ENCODE measurements around the gene MGMT.

Gene MGMT

DNA sequence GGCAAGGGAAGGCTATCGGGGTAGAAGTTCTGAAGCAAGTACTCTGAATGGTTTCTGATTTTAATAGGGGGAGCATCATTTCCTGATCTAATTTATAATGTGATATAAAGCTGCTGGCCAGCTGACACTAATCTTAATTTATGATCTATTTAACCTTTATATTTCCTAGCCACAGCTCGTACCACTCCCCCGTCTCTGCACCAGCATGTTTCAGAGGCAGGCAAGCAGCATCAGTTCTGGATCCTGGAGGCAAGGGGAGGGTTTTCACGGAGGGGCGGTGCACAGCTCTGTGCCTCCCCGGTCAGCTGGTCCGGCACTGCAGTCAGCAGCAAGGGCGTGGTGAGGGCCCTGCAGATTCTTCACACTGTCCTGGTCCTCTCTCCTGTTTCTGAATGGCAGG is 30.0 kb downstream of the MGMT start:
- no peak for DNase-seq

- DNase-seq, result no peak
Observed at GRCh38 chr10:129498680-129499079, 31.6 kb downstream of the MGMT start.

GRCh38 chr10:129500617-129501339 is 33.7 kb downstream of the MGMT start:
- DNase-seq, result no peak

DNA sequence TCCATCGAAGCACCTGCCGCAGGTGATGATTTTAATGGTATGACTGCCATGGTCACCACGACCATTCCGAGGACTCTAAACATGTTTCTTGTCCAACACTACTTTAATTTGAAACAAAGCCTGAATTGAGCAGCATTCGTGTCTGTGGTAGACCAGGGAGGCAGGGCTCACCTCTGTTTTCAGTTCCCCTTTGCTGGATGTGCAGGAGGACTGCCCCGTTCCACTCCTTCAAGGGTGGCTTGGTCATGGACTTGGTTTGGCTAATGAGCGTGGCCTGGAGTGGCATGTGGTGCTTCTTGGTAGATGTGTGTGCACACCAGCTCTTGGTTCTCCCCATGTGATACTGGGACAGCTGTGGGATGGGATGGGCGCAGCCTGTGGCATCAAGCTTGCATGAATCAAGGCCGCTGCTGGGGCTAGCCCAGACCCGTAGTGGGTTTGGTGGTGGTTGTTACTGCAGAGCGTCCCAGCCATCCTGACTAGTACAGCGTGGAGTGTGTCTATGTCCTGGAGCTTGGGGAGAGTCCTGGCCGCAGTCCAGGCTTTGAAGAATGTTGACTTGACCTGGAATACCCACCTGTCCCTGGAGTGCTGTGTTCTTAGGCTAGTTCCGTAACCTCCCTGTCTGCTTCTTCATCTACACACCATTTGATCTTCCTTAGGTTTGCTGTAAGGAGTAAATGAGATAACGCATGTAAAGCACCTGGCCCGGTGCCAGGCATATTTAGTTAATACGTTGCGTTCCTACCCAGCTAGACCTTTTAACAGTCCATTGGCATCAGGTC is 34.8 kb downstream of the MGMT start:
- DNase-seq, result no peak

GRCh38 chr10:129502448-129502847 is 35.4 kb downstream of the MGMT start:
- DNase-seq, result no peak

DNA sequence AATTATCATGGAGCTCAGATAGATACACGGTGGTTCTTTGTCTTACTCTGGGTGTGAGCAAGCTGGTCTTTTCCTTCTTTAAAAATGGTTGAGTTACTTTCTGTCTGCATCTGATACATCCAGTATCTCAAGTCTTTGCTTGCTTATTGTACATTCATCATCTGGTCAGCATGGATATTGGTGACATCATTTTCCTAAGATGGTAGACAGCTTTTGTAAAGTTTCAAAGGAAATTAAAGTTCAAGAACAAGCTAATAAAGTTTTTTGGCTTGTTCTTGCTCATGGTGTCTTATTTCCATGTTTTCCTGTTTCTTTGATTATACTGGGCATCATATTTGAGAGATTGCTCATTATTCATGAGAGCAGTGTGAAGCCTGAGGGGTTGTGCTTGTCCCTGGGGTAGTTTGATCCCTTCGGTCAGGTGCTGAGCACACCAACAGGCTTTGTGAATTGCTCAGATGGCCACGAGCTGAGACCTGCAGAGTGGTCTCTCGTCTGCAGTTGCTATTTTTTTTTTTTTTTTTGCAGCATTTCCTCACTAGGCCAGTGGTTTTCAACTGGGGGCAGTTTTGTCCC is 38.5 kb downstream of the MGMT start:
- no peak for DNase-seq

GRCh38 chr10:129506101-129506797 is 39.2 kb downstream of the MGMT start:
- no peak for DNase-seq

DNA sequence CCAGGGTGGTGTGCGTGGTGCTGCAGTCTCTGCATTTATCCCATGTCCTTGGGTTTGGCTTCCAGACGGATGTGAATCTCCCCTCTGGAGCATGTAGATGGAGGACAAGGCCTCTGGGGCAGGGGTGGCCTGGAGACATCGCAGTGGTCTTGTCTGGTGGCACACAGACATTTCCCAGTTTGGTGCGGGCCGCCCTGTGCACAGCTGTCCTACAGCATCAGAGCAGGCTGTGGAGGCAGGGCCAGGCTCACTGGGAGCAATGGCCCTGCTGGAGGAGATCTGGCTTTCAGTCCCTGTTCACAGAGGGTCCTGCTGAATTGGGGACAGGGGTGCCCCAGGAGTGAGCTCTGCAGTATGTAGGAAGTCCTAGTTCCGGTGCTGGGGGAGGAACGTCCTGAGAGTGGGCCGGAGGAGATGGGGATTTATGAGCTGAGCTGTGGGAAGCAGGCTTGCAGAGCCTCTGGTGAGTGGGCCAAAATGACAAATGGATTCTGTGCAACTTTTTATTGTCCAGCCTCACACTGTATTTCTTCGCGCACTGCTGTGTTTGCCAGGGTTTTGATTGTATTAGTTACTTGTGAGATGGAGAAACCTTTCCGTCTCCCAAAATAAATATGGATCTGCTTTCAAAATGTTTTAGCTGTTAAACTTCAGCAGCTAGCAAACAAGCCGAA is 40.3 kb downstream of the MGMT start:
- no peak for DNase-seq

- DNase-seq, result no peak
Observed at GRCh38 chr10:129509155-129509554, 42.1 kb downstream of the MGMT start.

- no peak for DNase-seq
Observed at GRCh38 chr10:129509835-129510234, 42.8 kb downstream of the MGMT start.

- DNase-seq, result no peak
Observed at GRCh38 chr10:129511086-129511485, 44.0 kb downstream of the MGMT start.

GRCh38 chr10:129511758-129512157 is 44.7 kb downstream of the MGMT start:
- no peak for DNase-seq

GRCh38 chr10:129513312-129513711 is 46.3 kb downstream of the MGMT start:
- DNase-seq, result no peak

DNA sequence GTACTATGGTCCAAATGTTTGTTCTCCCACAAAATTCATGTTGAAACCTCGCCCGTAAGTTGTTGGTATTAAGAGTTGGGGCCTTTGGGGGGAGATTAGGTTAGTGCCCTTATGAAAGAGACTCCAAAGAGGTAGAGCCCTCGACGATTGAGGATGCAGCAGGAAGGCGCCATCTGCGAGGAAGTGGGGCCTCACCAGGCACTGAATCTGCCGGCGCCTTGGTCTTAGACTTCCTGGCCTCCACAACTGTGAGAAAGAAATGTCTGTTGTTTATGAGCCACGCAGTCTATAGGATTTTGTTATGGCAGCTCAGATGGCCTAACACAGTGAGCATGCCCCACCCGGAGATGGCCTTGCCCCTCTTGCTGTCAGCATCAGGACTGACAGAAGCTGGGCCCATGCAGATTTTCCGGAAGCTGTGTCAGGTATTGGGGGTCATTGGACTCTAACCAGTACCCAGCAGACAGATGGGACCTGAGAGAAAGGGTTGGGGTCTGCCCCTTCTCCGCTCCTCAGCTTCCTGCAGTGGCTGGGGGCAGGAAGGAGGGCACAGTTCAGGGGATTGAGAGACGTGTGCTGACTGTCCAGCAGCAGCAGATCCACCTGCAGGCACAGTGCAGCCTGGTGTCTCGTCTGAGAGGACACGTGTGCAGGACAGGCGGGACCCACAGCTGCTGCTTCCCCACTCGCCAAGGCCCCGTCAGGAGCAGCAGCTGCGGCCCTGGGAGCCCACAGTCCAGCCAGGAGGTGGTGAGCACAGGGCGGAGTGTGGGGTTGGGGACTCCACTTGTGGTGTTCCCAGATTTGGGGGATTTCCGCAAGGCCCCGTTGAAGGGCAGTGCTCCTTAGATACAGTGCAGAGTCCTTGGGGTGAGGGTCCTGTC is 47.8 kb downstream of the MGMT start:
- DNase-seq, result no peak

DNA sequence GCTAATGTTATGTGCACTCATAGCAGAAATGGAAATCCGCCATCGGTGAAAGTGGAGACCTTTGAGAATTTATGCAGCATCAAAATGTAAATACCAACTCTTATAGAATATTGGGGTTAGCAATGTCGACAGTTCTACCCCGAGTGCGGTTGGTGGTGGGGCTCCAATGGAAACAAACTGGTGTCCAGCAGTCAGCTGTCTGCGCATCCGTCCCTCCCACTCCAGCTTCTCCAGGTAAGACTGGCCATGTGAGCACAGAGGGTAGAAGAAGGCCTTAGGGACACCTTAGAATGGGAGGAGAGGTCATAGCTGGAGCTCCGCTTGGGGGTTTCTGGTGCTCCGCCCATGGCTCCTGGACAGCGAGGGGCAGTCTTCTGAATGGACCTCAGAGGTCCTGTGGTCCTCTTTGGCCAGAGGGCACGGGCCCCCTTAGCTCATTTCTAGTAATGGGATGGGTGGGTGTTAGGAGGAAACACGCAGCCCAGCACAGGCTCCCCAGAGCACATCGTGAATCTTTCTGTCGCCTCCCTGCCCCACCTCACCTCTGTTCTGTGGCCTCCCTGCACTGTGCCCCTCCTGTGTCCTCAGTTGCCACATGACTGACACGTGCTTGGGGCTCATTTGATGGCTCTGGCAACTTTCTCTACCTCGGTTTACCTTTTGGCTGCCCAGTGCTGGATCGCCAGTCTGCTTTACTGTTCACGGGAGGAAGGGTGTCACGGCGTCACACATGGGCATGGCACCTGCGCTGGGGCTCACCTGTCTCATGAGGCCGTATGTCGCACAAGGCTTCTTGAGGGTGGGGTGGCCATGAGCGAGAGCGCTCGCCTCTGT is 50.0 kb downstream of the MGMT start:
- DNase-seq, result no peak

DNA sequence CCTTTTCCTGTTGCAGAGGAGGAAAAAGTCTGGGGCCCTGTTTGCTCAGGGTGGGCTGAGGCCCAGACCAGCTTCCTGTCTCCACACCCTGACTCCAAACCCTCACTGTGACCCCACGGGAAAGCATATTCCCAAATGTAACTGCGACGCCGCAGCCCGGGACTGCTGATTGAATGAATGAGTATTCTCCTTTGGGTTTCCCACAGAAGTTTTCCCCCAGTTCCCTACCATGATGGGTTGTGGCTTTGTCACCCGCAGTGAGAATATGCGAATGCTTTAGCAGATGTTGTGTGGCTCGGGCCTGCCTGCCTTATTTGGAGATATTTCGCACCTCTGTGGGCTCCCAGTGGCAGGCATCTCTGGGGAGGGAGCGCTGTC is 50.6 kb downstream of the MGMT start:
- DNase-seq, result no peak

DNA sequence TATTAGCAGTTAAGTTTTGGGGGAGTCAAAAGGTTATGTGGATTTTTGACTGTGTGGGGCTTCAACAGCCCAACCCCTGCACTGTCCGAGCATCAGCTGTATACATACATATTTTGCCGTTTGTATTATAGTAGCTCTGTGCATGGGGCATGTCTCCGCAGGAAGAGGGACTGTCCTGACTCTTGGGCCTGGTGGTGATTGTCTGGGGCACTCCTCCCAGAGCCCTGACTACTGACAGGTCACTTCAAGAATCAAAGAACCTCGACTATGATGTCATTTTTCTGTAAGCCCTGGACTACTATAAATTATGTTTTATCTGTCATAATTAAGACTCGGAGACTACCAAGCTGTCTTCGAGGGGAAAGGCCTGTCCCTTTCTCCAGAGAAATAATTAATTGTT is 51.8 kb downstream of the MGMT start:
- no peak for DNase-seq

DNA sequence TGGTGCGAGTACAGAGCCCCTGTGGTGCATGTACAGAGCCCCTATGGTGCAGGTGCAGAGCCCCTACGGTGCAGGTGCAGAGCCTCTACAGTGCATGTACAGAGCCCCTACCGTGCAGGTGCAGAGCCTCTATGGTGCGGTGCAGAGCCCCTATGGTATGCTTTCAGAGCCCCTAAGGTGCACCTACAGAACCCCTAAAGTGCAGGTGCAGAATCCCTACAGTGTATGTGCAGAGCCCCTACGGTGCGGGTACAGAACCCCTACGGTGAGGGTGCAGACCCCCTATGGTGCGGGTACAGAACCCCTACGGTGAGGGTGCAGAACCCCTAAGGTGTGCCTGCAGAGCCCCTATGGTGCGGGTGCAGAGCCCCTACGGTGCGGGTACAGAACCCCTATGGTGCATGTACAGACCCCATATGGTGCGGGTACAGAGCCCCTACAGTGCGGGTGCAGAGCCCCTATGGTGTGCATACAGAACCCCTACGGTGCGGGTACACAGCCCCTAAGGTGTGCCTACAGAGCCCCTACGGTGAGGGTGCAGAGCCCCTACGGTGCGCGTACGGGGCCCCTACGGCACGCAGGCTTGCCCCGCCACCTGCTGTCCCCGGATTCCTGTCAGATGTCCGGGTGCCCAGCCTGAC is 53.5 kb downstream of the MGMT start:
- no peak for DNase-seq

DNA sequence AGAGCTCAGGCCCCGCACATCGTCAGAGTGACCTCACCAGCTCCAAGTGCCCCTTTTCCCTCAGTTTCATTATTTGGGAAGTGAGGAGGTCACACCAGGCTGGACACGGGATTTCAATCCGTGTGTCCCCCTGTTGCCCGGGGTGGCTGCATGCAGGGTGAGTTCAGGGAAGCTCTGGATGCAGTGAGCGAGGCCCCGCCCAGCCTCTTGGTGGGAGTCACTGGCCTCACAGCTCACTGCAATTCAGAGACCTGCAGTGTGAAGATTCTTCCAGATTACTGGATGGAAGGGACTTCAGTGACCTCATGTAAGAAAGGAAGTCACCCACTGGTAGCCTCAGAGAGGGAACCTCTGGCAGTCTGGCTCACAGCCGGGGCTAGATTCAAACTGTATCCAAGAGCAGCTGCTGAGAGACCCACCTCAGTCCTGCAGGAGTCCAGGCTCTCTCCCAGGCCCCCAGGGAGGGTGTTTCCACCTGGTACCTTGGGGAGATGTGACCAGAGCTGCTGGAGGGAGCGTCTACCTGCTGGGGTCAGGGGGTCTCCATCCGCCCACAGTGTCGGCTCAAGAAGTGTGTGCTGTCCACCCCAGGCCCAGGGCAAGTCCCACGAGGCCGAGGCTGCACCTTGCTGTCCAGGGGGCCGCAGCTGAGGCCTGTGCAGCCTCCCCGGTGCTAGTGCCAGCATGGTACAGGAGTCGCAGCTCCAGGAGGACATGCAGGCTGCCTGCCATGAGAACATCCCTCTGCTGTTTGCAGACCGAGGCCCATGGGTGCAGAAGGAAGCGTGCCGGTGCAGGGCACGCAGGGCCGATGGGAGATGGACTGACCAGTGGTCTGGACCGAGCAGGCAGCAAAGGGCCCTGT is 54.4 kb downstream of the MGMT start:
- no peak for DNase-seq
